ENCODE results near the gene SH2D3C.

DNA sequence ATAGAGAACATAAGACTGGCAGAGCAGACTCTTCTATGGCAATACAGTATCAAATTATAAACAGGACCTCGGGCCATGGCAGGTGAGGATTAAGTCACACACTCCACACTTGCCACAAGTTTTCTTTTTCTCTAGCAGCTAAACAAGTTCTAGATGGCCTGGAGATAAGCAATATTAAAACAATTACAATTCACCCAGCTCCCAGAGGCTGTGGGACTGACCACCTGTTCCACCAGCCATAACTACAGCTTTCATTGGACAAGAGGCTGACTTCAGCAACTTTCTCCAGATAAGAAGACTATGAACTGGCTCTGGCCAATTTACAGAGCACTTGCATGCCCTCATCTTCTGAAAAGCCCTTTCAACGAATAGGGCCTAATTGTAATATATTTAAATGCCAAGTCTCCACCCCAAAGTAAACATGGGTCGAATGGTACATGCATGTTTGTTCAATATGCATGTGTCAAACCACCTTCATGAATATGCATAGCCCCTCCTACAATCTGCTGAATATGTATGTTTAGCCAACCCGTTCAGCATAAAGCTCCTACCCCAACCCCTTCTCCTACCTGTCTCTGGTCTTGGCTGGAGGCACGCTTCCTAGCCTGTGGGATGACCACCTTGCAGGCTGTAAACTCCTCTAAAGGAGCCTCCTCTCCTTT, 77.7 kb downstream of the SH2D3C start:
- TF ChIP-seq, protein P1, sequence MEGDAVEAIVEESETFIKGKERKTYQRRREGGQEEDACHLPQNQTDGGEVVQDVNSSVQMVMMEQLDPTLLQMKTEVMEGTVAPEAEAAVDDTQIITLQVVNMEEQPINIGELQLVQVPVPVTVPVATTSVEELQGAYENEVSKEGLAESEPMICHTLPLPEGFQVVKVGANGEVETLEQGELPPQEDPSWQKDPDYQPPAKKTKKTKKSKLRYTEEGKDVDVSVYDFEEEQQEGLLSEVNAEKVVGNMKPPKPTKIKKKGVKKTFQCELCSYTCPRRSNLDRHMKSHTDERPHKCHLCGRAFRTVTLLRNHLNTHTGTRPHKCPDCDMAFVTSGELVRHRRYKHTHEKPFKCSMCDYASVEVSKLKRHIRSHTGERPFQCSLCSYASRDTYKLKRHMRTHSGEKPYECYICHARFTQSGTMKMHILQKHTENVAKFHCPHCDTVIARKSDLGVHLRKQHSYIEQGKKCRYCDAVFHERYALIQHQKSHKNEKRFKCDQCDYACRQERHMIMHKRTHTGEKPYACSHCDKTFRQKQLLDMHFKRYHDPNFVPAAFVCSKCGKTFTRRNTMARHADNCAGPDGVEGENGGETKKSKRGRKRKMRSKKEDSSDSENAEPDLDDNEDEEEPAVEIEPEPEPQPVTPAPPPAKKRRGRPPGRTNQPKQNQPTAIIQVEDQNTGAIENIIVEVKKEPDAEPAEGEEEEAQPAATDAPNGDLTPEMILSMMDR (IDR thresholded peaks at IDR 0.05) = no peak
- TF ChIP-seq POLR2A (IDR thresholded peaks at IDR 0.05) = no peak
